NCI-H748 (cell line): Measurements from ENCODE around the gene BHLHA9.
"Not testable (repeated sequence)": the region's sequence is repeated elsewhere in the genome, so short reads cannot be mapped to it uniquely, and the experiment has no call there.

Source experiments
- DNase-seq: peaks from one replicate; lab custom pipeline; 2025; ENCODE audit not compliant: unreplicated experiment; lab: John Stamatoyannopoulos, UW

BHLHA9 gene

DNA sequence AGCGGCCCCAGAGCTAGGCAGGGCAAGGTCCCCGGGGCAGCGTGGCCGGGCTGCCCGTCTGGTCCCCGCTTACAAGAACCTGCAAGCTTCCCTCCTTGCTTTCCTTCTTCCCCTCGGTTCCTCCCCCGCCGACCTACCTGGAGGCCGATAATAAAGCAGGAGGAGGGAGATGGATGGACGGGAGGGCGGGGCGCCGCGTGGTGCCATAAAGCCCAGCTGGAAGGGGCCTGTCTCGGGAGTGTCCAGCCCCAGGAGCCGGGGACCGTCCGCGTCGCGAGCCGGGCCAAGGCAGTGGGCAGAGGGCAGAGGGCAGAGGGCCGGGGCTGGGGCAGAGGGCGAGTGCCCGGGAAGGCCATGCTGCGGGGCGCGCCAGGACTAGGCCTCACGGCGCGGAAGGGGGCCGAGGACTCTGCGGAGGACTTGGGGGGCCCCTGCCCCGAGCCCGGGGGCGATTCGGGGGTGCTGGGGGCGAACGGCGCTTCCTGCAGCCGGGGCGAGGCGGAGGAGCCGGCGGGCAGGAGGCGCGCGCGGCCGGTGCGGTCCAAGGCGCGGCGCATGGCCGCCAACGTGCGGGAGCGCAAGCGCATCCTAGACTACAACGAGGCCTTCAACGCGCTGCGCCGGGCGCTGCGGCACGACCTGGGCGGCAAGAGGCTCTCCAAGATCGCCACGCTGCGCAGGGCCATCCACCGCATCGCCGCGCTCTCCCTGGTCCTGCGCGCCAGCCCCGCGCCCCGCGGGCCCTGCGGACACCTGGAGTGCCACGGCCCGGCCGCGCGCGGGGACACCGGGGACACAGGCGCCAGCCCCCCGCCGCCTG, at the start of gene BHLHA9:
Gene BHLHA9 (plus strand): TSS at position 235 of the 820 bp plus-strand sequence. CDS start 120 bp downstream, at position 355.
- no peak for DNase-seq

DNA sequence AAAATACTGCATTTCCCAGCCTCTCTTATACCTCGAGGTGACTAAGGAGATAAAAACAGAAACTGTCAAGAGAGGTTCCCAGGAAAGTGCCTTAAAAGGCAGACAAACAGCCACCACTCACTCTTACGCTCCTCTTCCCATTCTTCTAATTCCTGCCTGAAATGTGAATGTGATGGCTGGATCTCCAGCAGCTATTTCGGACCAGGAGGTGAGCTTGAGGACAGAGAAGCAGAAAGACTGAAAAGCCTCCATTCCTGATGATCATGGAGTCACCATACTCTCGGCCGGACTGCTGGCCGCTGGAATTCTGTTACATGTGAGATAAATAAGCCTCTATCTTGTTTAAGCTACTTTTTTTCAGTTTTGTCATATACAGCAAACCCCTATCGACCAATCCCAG, 49.0 kb upstream of the BHLHA9 start:
- no peak for DNase-seq

DNA sequence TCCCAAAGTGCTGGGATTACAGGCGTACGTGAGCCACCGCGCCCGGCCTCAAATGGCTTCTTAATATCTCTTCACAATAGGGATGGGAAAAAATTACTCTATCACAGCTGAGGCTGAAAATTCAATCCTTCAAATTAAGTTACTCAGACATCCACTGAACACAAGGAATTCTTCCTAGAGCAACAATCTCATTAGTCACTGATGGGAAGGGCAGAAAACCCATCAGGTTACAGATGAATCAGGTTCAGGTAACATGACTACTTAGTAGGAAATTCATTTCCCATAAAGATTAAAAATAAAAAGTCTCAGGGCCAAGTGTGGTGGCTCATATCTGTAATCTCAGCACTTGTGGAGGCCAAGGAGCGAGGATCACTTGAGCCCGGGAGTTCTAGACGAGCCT, 47.9 kb upstream of the BHLHA9 start:
- DNase-seq, result no peak

DNA sequence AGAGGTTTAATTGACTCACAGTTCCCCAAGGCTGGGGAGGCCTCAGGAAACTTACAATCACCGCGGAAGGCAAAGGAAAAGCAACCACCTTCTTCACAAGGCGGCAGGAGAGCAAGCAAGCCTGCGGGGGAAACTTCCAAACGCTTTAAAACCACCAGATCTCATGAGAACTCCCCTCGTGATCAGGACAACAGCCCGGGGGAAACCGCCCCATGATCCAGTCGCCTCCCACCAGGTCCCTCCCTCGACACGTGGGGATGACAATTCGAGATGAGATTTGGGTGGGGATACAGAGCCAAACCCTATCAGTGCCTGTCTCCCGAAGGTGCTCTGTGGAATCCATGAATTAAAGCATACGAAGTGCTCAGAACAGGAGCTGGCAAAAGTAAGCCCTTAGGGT, 46.6 kb upstream of the BHLHA9 start:
- DNase-seq, result no peak

DNA sequence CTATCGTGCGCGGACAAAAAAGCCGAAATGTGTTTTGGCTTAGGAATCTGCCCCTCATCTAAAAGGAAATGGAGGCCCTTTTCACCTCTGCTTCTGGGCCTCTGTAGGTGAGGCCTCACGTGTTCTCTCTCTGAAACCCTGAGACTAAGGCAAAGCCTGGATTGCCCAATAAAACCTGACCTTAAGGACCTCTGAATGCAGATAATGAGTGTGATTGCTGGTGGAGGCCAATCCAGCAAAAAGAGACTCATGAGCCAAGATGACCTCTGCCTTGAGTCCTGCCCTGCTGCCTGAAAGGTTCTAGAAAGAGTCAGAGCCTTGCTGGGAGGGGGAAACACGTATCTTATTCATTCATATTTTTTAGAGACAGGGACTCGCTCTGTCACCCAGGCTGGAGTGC, 45.9 kb upstream of the BHLHA9 start:
- DNase-seq, result no peak

DNA sequence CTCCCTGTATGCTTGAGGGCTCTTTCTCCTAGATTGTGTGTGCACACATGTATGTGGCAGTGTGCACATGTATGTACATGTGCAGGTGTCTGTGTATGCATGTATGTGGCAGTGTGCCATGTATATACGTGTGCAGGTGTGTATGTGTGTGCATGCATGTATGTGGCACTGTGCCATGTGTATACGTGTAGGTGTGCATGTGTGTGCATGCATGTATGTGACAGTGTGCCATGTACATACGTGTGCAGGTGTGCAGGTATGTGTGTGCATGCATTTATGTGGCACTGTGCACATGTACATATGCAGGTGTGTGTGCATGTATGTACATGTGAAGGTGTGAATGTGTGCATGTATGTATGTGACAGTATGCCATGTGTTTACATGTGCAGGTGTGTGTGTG, 43.9 kb upstream of the BHLHA9 start:
- no peak for DNase-seq

DNA sequence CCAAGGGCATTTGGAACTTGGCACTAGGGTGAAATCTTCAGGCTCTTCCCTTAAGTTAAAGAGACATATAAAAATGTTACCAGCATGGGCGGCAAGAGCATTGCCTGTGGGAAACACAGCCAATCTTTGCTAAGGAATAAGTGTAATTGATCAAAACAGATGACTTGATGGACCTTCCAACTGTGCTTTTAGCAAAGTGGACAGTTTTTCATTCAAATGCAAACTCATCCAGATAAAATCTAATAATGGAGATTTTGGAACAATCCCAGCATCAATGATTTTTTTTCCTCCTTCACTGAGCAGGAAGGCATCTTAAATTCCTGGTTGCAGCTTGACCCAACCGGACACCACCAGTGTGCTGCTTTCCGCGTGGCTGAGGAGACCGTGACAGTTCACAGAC, 42.9 kb upstream of the BHLHA9 start:
- DNase-seq, result no peak

DNA sequence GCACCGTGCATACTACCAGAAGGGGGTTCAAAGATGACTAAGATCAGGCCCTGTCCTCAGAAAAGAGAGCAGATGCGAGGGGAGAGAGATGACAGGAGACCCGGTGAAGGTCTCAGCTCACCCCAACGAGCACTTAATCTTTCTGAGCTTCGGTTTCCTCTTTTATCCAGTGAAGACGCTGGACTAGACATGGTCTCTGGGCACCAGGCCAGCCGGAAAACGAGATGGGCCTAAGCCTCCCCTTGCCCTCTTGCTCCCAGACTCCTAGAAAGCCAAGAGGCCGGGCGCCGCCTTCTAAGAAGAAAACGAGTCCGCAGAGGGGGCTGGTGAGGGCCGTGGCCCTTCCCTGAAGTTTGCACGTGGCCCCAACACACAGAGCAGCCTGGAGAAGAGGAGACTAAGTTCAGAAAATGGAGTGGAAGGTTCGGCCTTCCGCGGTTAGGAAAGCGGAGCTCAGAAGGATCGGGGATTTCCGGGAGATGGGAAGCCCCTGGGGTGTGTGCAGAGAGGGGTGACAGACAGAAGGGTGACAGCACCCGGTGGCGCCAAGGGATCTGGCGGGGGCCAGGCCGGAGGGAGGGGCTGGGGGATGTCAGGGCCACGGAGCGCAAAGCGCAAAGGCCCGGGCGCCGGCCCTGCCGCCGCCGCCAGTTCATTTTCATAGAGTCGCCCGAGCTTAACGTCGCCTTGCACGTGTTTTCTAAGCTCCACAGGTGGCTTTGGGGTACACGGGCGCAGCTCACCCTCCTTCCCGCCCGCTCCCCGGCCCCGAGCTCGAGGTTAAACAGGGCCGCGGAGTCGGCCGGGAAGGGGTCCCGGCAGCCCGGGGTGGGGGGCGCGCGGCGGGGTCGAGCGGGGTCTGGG, 42.1 kb upstream of the BHLHA9 start:
- peak; percentile 43 for DNase-seq

DNA sequence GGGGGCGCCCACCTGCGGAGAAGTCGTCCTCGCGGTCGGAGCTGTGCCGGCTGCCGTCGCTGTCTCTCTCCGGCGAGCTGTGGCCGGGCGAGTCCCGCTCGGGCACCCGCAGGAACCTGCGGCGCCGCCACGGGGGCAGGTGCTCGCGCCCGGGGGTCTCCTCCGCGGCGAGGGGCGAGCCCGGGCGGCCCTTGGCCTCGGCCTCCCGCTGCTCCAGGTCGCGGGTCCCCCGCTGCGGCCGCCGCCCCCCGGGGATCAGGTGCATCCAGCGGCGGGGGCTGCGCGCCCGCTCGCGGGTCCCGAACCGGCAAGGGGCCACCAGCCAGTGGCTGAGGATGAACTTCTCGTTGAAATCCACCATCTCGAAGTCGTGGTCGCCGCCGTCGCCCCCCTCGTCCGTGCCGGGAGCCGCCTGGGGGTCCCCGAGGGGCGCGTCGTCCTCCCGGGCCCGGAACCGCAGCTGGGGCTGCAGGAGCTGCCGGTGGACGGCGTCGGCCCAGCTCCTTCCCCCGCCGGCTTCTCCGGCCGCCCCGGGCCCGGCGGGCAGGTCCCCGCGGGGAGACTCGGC, 41.4 kb upstream of the BHLHA9 start:
- DNase-seq, result peak; percentile 41

DNA sequence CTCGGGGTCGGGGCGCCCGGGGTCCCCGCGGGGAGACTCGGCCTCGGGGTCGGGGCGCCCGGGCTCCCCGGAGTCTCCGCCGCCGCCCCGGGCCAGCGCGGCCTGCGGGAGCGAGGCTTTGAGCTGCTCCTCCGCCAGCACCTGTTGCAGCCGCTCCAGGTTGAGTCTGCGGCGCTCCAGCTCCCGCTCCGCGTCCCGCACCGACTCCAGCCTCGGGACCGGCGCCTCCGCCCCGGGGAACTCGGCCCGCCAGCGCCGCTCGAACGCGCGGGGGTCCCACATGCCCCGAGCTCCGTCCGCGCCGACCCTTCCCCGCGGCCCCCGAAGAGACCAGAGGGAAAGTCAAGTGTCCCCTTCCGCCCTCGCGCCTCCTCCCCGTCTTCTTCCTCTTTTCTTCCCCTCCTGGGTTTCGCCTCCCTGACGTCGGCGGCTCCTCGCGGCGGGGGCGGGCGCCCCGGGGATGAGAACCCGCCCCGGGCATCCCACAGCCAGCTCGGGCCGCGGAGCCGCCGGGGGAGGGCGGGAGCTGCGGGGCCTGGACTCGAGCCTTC, 40.8 kb upstream of the BHLHA9 start:
- DNase-seq, result peak; percentile 51

DNA sequence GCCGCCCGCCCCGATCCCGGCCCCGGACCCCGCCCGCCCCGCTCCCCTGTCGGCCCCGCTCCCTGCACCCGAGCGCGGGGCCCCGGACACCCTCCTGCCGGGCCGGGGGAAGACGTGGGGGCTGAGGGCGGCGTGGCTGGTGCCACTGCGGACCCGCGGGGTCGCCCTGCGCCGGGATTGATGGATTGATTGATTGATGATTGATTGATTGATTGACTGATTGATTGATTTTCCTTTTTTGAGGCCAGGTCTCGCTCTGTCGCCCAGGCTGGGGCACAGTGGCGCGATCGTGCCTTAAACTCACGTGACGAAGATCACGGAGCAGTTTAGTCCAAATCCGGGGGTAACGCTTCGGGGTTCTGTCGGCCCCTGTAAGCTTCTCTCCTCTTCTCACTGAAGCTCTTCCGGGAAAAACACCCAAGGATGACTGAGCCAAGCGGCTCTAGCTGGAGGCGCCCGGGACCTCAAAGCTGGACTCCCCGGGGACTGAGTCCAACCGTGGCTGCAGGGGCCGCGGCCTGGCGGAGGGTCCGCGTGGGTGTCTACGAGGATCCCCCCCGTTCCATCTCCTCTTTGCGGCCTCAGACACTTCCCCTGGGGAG, 40.2 kb upstream of the BHLHA9 start:
- no peak for DNase-seq

DNA sequence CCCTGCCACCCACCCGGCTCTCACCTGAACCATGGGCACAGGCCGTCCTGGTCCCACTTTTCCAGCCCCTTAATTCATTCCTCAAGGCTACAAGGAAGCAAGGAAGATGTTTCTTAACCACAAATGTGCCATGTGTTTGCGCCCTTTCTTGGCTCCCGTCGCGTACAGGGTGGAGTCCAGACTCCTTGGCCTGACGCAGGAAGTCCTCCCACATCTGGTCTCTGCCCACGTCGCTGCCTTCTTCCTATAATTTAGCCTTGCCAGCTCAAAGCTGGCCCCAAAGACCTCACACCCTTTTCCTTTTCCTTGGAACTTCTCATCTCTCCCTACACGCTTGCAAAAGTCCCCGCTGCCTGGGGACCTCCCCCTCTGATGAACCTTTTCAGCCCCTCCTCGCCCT, 38.8 kb upstream of the BHLHA9 start:
- no peak for DNase-seq

DNA sequence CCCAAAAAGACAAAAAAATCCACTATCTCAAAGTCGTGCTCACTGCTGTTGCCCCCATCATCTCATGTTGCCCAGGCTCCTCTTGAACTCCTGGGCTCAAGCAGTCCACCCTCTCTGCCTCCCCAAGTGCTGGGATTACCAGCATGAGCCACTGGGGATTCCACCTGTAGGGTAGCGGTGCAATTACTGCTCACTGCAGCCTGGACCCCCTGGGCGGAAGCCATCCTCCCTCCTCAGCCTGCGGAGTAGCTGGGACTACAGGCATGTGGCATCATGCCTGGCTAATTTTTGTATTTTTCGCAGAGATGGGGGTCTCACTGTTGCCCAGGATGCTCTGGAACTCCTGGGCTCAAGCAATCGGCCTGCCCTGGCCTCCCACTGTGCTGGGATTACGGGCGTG, 37.9 kb upstream of the BHLHA9 start:
- DNase-seq, result no peak

DNA sequence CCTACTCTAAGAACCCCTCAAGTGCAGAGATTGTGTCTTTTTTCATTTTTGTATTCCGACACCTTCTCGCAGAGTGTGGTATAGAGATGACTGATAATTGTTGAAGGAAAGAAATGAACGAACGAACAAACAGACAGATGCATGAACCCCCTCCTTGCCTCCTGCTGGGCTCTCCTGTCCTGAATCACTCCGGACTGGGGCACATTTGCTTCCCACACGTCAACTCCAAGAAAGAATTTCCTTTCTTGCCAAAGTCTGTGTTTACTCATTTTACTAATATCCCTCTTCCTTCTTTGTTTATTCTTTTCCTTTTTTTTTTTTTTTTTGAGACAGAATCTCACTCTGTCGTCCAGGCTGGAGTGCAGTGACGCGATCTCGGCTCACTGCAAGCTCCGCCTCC, 37.5 kb upstream of the BHLHA9 start:
- DNase-seq, result no peak

DNA sequence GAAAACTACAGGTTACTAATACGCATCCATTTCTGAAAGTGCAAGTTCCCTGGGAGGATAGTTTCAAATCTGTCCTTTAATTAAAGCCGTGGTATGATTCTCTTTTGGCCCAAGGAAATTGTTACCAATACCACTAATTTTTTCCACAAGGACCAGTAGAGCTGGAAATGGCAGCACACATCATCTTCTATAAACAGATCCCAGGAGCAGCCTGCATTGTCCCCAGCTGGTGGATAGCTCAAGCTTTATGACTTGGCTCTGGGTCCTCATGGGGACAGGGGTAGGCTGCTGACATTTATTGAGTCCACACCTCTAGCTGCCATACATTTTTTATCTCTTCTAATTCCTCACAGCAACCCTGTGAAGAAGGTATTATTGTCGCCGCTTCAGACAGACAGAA, 35.8 kb upstream of the BHLHA9 start:
- no peak for DNase-seq

DNA sequence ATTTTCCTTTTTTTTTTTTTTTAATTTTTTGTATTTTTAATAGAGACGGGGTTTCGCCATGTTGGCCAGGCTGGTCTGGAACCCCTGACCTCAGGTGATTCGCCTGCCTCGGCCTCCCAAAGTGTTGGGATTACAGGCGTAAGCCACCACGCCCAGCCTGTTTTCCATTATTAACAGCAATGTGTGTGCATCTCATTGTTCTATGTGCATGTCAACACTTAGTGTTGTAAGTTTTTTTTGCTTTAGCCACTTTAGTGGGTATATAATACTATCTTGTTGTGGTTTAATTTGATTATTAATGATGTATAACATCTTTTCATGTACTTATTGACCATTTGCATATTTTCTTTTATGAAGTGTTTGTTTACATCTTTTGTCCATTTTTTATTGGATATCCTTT, 32.8 kb upstream of the BHLHA9 start:
- no peak for DNase-seq

DNA sequence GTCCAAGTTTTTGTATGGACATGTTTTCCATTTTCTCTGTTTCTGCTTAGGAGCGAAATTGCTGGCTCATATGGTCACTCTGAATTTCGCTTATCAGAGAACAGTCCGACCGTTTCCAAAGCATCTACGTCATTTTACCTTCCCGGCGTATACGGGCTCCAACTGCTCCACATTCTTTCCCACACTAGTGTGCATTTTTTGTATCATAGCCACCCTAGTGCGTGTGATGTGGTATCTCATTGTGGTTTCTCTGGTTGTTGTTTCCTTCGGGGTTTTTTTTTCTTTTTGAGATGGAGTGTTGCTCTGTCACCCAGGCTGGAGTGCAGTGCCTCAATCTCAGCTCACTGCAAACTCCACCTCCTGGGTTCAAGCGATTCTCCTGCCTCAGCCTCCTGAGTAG, 31.0 kb upstream of the BHLHA9 start:
- no peak for DNase-seq

DNA sequence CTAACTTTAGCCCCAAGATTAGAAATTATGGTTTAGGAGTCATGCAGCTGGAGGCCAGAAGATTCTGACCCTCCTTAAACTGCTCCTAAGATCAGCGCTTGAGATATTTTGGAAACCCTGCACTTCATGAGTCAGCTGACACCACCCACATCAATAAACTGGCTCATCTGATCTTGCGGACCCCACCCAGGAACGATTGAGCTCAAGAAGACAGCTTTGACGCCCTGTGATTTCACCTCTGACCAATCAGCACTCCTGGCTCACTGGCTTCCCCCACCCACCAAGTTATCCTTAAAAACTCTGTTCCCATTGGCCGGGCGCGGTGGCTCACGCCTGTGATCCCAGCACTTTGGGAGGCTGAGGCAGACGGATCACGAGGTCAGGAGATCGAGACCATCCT, 29.8 kb upstream of the BHLHA9 start:
- not testable (repeated sequence) for DNase-seq

DNA sequence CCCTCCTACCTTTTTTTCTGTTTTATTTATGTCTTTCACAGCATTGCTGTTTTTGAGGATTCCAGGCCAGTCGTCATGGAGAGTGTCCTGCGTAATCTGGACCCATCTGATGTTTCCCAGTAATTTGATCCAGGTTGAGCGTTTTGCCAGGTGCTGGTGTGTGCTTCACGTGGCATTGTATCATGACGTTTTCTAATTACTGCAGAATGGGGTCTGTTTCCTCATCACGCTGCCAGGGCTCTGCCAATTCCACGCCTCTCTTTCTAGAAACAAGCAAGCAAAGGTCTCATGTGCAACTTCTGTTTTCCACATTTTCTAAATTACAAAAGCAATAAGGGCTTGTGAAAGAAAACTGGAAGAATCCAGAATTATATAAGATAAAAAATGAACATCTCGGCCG, 28.3 kb upstream of the BHLHA9 start:
- peak; percentile 95 for DNase-seq

DNA sequence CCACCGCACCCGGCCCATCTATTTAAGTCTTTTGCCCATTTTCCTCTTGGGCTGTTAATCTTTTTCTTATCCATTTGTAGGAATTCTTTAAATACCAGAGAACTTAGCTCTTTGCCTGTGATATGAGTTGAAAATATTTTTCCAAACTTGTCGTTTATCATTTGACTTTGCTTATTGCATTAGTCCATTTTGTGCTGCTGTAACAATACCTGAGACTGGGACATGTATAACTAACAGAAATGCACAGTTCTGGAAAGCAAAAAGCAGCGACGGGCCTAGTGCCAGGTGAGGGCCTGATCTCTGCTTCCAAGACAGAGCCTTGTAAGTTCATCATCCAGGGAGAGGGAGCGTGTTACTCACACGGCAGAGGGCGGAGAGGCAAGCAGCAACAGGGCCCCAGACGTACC, 25.6 kb upstream of the BHLHA9 start:
- DNase-seq, result no peak
